ENCODE data around the gene CCDC134.

DNA sequence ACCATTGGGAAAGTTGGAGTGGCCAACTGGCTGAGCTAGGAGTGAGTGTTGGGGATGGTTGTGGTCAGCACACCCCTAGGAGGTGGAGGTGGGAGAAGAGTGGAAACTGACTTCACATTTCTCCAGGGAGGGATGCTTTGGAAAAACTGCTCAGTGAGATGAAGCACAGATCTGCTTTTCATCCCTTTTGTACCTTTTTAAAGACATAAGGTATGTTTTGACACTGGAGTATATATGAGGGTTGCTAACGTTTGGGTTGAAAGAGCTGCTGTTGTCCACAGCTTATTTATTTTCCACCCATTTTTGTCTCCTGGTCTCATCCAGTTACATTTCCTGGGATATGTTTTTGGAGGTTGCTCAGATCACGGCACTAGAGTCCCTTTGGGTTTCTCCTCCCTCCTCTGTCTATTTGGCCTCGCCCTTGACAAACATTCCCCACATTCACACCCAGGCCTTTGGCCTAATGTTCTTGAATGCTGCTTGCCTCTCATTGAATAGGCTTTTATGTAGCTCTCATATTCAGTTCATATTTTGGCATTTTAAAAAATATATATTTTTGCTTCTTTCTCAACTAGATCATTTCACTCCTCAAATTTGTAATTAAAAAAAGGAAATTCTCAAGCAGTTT lies 40.7 kb downstream of the CCDC134 start:
- no peak for TF ChIP-seq REST (IDR thresholded peaks at IDR 0.05; ENCODE audit: low read depth, low read length)
- TF ChIP-seq TCF12 (IDR thresholded peaks at IDR 0.05) = no peak
- TF ChIP-seq ZBTB33 (IDR thresholded peaks at IDR 0.05; ENCODE audit: borderline replicate concordance, low read depth) = no peak
- TF ChIP-seq POLR2AphosphoS5 (IDR thresholded peaks at IDR 0.05; ENCODE audit: low read depth, low read length) = no peak
- TF ChIP-seq CTCF (IDR thresholded peaks at IDR 0.05) = no peak
- no peak for TF ChIP-seq TAF1 (IDR thresholded peaks at IDR 0.05; ENCODE audit: borderline replicate concordance, low read depth, low read length)
- TF ChIP-seq, protein P1, sequence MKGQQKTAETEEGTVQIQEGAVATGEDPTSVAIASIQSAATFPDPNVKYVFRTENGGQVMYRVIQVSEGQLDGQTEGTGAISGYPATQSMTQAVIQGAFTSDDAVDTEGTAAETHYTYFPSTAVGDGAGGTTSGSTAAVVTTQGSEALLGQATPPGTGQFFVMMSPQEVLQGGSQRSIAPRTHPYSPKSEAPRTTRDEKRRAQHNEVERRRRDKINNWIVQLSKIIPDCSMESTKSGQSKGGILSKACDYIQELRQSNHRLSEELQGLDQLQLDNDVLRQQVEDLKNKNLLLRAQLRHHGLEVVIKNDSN (IDR thresholded peaks at IDR 0.05; ENCODE audit: borderline replicate concordance, low read depth) = no peak
- TF ChIP-seq MXI1 (IDR thresholded peaks at IDR 0.05; ENCODE audit: low read depth, low read length) = no peak
